WTC11 (cell line): ENCODE results near the gene CENPT. TPM values are rescaled to one million over a fixed set of nuclear protein-coding genes. Genes with fewer than 3 reads are reported as not detected.
A peak's percentile ranks its signal among the peaks of the same experiment; 100 is the strongest.

Source experiments
- ATAC-seq: fragments of 200-7000 bp; cut with Tn5 transposase; 2 replicates; pipeline ENCODE4 v1.10.0; 2021; ENCODE audit warnings: mild to moderate bottlenecking, moderate library complexity
- CTCF ChIA-PET: fragments of 300-600 bp; sonication (Branson Sonifier 250); formaldehyde crosslinking; loops from one replicate; lab custom pipeline; 2021; ENCODE audit warnings: antibody characterized with exemption; lab: Charles Lee
- POLR2A ChIA-PET: fragments of 350-600 bp; sonication (Branson Sonifier 250); formaldehyde crosslinking; loops from one replicate; lab custom pipeline; 2021; ENCODE audit warnings: antibody characterized with exemption; lab: Charles Lee
- DNase-seq: peaks from one replicate; pipeline ENCODE4 v3.0.0; 2021; ENCODE audit warnings: low spot score
- H3K27ac Mint-ChIP-seq: 2 replicates; pipeline ENCODE4 v1.8.0; 2021; ENCODE audit warnings: mixed read lengths
- H3K27me3 Mint-ChIP-seq: 2 replicates; pipeline ENCODE4 v1.8.0; 2021; ENCODE audit warnings: low read depth, mild to moderate bottlenecking, moderate library complexity, mixed read lengths
- H3K36me3 Mint-ChIP-seq: 2 replicates; pipeline ENCODE4 v1.8.0; 2021; ENCODE audit warnings: mixed read lengths
- H3K4me1 Mint-ChIP-seq: 2 replicates; pipeline ENCODE4 v1.8.0; 2022; ENCODE audit warnings: mixed read lengths
- H3K4me3 Mint-ChIP-seq: 2 replicates; pipeline ENCODE4 v1.8.0; 2021; ENCODE audit warnings: mild to moderate bottlenecking, moderate library complexity, mixed read lengths
- H3K9me3 Mint-ChIP-seq: 2 replicates; pipeline ENCODE4 v1.8.0; 2021; ENCODE audit warnings: mixed read lengths
- AFF4 ChIP-seq: sonication (generic); formaldehyde crosslinking; IDR thresholded peaks from 2 replicates; pipeline ENCODE4 v1.8.1; 2023; ENCODE audit warnings: mild to moderate bottlenecking, missing genetic modification reagents, borderline replicate concordance
- ATF3 ChIP-seq: sonication (generic); formaldehyde crosslinking; conservative IDR thresholded peaks from 2 replicates; pipeline ENCODE4 v1.8.1; 2022; ENCODE audit warnings: mild to moderate bottlenecking, missing genetic modification reagents
- CTCF ChIP-seq: fragments of 200-600 bp; IDR thresholded peaks from 2 replicates; pipeline ENCODE4 v1.8.0; 2022; ENCODE audit warnings: antibody characterized with exemption
- E2F4 ChIP-seq: sonication (generic); formaldehyde crosslinking; IDR thresholded peaks from 2 replicates; pipeline ENCODE4 v1.8.1; 2022; ENCODE audit warnings: low read depth, mild to moderate bottlenecking, moderate library complexity, missing genetic modification reagents, borderline replicate concordance
- FOXK1 ChIP-seq: sonication (generic); formaldehyde crosslinking; IDR thresholded peaks from 2 replicates; pipeline ENCODE4 v1.8.0; 2022; ENCODE audit warnings: mild to moderate bottlenecking, moderate library complexity, missing genetic modification reagents
- FOXP4 ChIP-seq: sonication (generic); formaldehyde crosslinking; IDR thresholded peaks from 2 replicates; pipeline ENCODE4 v1.8.0; 2022; ENCODE audit warnings: mild to moderate bottlenecking, missing genetic modification reagents
- IRF2 ChIP-seq: sonication (generic); formaldehyde crosslinking; IDR thresholded peaks from 2 replicates; pipeline ENCODE4 v1.8.0; 2022; ENCODE audit warnings: low read depth, missing genetic modification reagents, borderline replicate concordance
- KAT7 ChIP-seq: sonication (generic); formaldehyde crosslinking; IDR thresholded peaks from 2 replicates; pipeline ENCODE4 v1.8.1; 2023; ENCODE audit warnings: missing genetic modification reagents, mild to moderate bottlenecking, borderline replicate concordance
- MAX ChIP-seq: sonication (generic); formaldehyde crosslinking; IDR thresholded peaks from 2 replicates; pipeline ENCODE4 v1.8.0; 2022; ENCODE audit warnings: mild to moderate bottlenecking, missing genetic modification reagents
- NFATC4 ChIP-seq: fragments of 250-450 bp; sonication (Bioruptor Pico); IDR thresholded peaks from 2 replicates; pipeline ENCODE4 v1.9.0; 2021; ENCODE audit warnings: mild to moderate bottlenecking
- NR1H2 ChIP-seq: sonication (generic); formaldehyde crosslinking; IDR thresholded peaks from 2 replicates; pipeline ENCODE4 v1.9.0; 2021; ENCODE audit warnings: mild to moderate bottlenecking, moderate library complexity, missing genetic modification reagents
- SMAD4 ChIP-seq: sonication (generic); formaldehyde crosslinking; IDR thresholded peaks from 2 replicates; pipeline ENCODE4 v1.8.0; 2022; ENCODE audit warnings: mild to moderate bottlenecking, missing genetic modification reagents
- USF2 ChIP-seq: sonication (generic); formaldehyde crosslinking; IDR thresholded peaks from 2 replicates; pipeline ENCODE4 v1.8.1; 2023; ENCODE audit warnings: mild to moderate bottlenecking, missing genetic modification reagents, moderate library complexity
- ZBTB43 ChIP-seq: sonication (generic); formaldehyde crosslinking; IDR thresholded peaks from 2 replicates; pipeline ENCODE4 v1.8.1; 2023; ENCODE audit warnings: mild to moderate bottlenecking, missing genetic modification reagents
- ZNF263 ChIP-seq: sonication (generic); formaldehyde crosslinking; IDR thresholded peaks from 2 replicates; pipeline ENCODE4 v1.8.1; 2022; ENCODE audit warnings: low read depth, mild to moderate bottlenecking, moderate library complexity, missing genetic modification reagents
- ZNF317 ChIP-seq: sonication (generic); formaldehyde crosslinking; IDR thresholded peaks from 2 replicates; pipeline ENCODE4 v1.8.1; 2023; ENCODE audit warnings: low read depth, mild to moderate bottlenecking, moderate library complexity, missing genetic modification reagents, borderline replicate concordance
- ZNF396 ChIP-seq: fragments of 250-450 bp; sonication (Bioruptor Pico); IDR thresholded peaks from 2 replicates; pipeline ENCODE4 v1.8.0; 2021; ENCODE audit warnings: mild to moderate bottlenecking, moderate library complexity, borderline replicate concordance
- ZNF512 ChIP-seq: sonication (generic); formaldehyde crosslinking; IDR thresholded peaks from 2 replicates; pipeline ENCODE4 v1.8.1; 2022; ENCODE audit warnings: missing genetic modification reagents, borderline replicate concordance
- total RNA-seq: library from RNA; stranded (reverse); gene quantifications from 3 replicates; pipeline ENCODE4 v1.2.3, GENCODE V29; 2021

Gene CENPT
- total RNA-seq, 1 experiment from 2014 or later = 58.3 TPM

GRCh38 chr16:67885976-67886375 lies 38.5 kb upstream of the CENPT start:
- no peak overlapping the region for H3K27ac Mint-ChIP-seq
- ATAC-seq (peak; percentile 2), DNase-seq (no peak)
- H3K36me3 Mint-ChIP-seq = peaks cover 17% of the 10 kb centered on the region
- ChIA-PET CTCF (interaction anchor here (0.8 to 5.5 kb wide), 12 partner anchors 12 to 365 kb away, joined by 3 to 144 read pairs (median 4); partner anchors contain the start of genes CTRL, EDC4, PSMB10 and RANBP10), POLR2A (interaction anchor here (3.8 kb wide), 1 partner anchor 50 kb away, joined by 30 read pairs; the partner anchor contains the start of gene PSMB10)
- H3K27me3 Mint-ChIP-seq = no peaks in the 10 kb centered on the region
- H3K4me1 Mint-ChIP-seq = peaks cover 23% of the 10 kb centered on the region
- no peaks in the 10 kb centered on the region for H3K9me3 Mint-ChIP-seq
- TF ChIP-seq ZNF263 (CRISPR knock-in tag) = no peak
- TF ChIP-seq ZNF512 (CRISPR knock-in tag) = no peak
- no peak for TF ChIP-seq USF2 (CRISPR knock-in tag)
- no peak for TF ChIP-seq E2F4 (CRISPR knock-in tag)
- TF ChIP-seq SMAD4 (CRISPR knock-in tag) = no peak
- no peak for TF ChIP-seq AFF4 (CRISPR knock-in tag)
- no peak for TF ChIP-seq ZNF317 (CRISPR knock-in tag)
- TF ChIP-seq ATF3 = no peak
- TF ChIP-seq KAT7 = no peak
- no peak for TF ChIP-seq MAX (CRISPR knock-in tag)
- no peak for TF ChIP-seq ZBTB43 (CRISPR knock-in tag)
- TF ChIP-seq IRF2 = no peak
- TF ChIP-seq ZNF396 (CRISPR knock-in tag) = no peak
- no peak for TF ChIP-seq FOXK1 (CRISPR knock-in tag)
- TF ChIP-seq NFATC4 (CRISPR knock-in tag) = no peak
- no peak for TF ChIP-seq NR1H2 (CRISPR knock-in tag)
- no peak for TF ChIP-seq FOXP4
- TF ChIP-seq CTCF = no peak
- no peak overlapping the region for H3K4me3 Mint-ChIP-seq
